ENCODE results near the gene DOCK4. TPM values are rescaled to one million over a fixed set of nuclear protein-coding genes. Genes with fewer than 3 reads are reported as not detected.

Gene DOCK4
- total and polyA plus RNA-seq, 2 of the 8 experiments (the other 6 are each of a cell fraction or from before 2014, with no cell fraction given): 5.1 to 23.6 TPM

- no peaks in the 10 kb centered on the region for H3K79me1 ChIP-seq (ENCODE audit: low read depth, low read length)
- peaks cover 0 to 1% (median 0%) of the 10 kb centered on the region in 4 experiments; a peak in 1 of 7 replicates for H3K27me3 ChIP-seq (replicated peaks in 1 of 4; ENCODE audit: control insufficient read depth in 3 of 4, extremely low read depth in 1 of 4, insufficient read depth in 3 of 4, low read length in 3 of 4)
- no peak overlapping the region for H4K8ac ChIP-seq (ENCODE audit: extremely low read depth, insufficient read depth, low read length)
- H3K79me2 ChIP-seq (ENCODE audit: control insufficient read depth in 1 of 2, insufficient read depth in 2 of 2, low read length in 2 of 2): no peaks in the 10 kb centered on the region
- H3K4me3 ChIP-seq (ENCODE audit: extremely low read depth in 1 of 4, insufficient read depth in 2 of 4, low read depth in 3 of 4, low read length in 4 of 4): no peak overlapping the region
- H3K23me2 ChIP-seq (ENCODE audit: low read depth, low read length): no peaks in the 10 kb centered on the region
- no peak overlapping the region for H2BK20ac ChIP-seq (ENCODE audit: low read length)
- H3K23ac ChIP-seq (ENCODE audit: insufficient read length): no peak overlapping the region
- H2AK5ac ChIP-seq (ENCODE audit: low read depth, low read length): no peak overlapping the region
- H4K20me1 ChIP-seq (replicated peaks in 1 of 2; ENCODE audit: control insufficient read depth in 1 of 2, insufficient read depth in 2 of 2, low read length in 2 of 2): no peaks in the 10 kb centered on the region
- H3K27ac ChIP-seq (ENCODE audit: low read depth, low read length): no peak overlapping the region
- H3K4ac ChIP-seq (replicated peaks; ENCODE audit: insufficient read length, low read depth, low read length): no peak overlapping the region
- POLR2A ChIA-PET (ENCODE audit: partially characterized antibody): no interaction called here
- no peak overlapping the region for H2BK120ac ChIP-seq (replicated peaks; ENCODE audit: low read depth, low read length)
- no peak overlapping the region for H3K56ac ChIP-seq (replicated peaks; ENCODE audit: insufficient read length, low read depth, low read length)
- no peak overlapping the region for H4K5ac ChIP-seq (ENCODE audit: insufficient read length, low read depth, low read length)
- no peak overlapping the region for H4K91ac ChIP-seq (replicated peaks; ENCODE audit: insufficient read length, low read length)
- H2BK5ac ChIP-seq (ENCODE audit: low read depth, low read length): no peak overlapping the region
- H3K36me3 ChIP-seq (ENCODE audit: control insufficient read depth in 2 of 4, insufficient read depth in 4 of 4, low read length in 3 of 4): no peaks in the 10 kb centered on the region
- no peaks in the 10 kb centered on the region for H3K4me1 ChIP-seq (replicated peaks in 1 of 4; ENCODE audit: control insufficient read depth in 3 of 4, insufficient read depth in 4 of 4, low read length in 3 of 4)
- no peak overlapping the region for H2BK12ac ChIP-seq (ENCODE audit: low read depth, low read length)
- DNase-seq (ENCODE audit: low read depth in 1 of 2, low spot score in 2 of 2) (no peak), FAIRE-seq (no peak)
- CTCF ChIA-PET (ENCODE audit: partially characterized antibody): no interaction called here
- no peak overlapping the region for H3K4me2 ChIP-seq (ENCODE audit: insufficient read depth in 1 of 2, low read depth in 2 of 2, low read length in 2 of 2)
- H2BK15ac ChIP-seq (ENCODE audit: low read length): no peak overlapping the region
- H3K9ac ChIP-seq (replicated peaks in 1 of 4; ENCODE audit: extremely low read depth in 1 of 4, low read depth in 3 of 4, low read length in 3 of 4): no peak overlapping the region
- WGBS, 2 experiments (ENCODE audit: extremely low coverage in 1 of 2, insufficient coverage in 1 of 2, insufficient read length in 1 of 2, insufficient replicate concordance in 2 of 2, low coverage in 1 of 2, low lambda C conversion rate in 2 of 2, missing lambda C conversion rate in 1 of 2): 75% methylated on average over 2 of the region's 2 CpGs; no CpG with 5 or more reads in 1 of the 2 experiments
- H2AFZ ChIP-seq (ENCODE audit: low read length): no peak overlapping the region
- H3K14ac ChIP-seq (ENCODE audit: insufficient read length): no peak overlapping the region
- TF ChIP-seq SIX5 (IDR thresholded peaks at IDR 0.05; ENCODE audit: low read depth, low read length): no peak
- no peak for TF ChIP-seq EGR1 (IDR thresholded peaks at IDR 0.05; ENCODE audit: borderline replicate concordance, low read depth, low read length)
- TF ChIP-seq, protein P1, sequence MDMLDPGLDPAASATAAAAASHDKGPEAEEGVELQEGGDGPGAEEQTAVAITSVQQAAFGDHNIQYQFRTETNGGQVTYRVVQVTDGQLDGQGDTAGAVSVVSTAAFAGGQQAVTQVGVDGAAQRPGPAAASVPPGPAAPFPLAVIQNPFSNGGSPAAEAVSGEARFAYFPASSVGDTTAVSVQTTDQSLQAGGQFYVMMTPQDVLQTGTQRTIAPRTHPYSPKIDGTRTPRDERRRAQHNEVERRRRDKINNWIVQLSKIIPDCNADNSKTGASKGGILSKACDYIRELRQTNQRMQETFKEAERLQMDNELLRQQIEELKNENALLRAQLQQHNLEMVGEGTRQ (IDR thresholded peaks at IDR 0.05; ENCODE audit: low read length): no peak
- TF ChIP-seq ASH2L (IDR thresholded peaks at IDR 0.05; ENCODE audit: low read length): no peak
- no peak for TF ChIP-seq MAFK (IDR thresholded peaks at IDR 0.05; ENCODE audit: low read depth, low read length)
- no peak for TF ChIP-seq PHF8 (conservative IDR thresholded peaks at IDR 0.05; ENCODE audit: low read depth, low read length)
- TF ChIP-seq ZNF274 (IDR thresholded peaks at IDR 0.05; ENCODE audit: borderline replicate concordance, extremely low read depth, low read length): no peak
- no peaks in the 10 kb centered on the region; a peak in 1 of 4 replicates for H3K9me3 ChIP-seq (ENCODE audit: insufficient read depth in 2 of 2, low read depth in 1 of 2, low read length in 1 of 2)
- no peak overlapping the region for H3K18ac ChIP-seq (ENCODE audit: extremely low read depth, low read length)
These were observed 320.0 kb downstream of the DOCK4 start for GRCh38 chr7:111886233-111886632.

Measured in H1 (cell line).